Measurements from ENCODE around the gene EFNB1.

EFNB1 gene

DNA sequence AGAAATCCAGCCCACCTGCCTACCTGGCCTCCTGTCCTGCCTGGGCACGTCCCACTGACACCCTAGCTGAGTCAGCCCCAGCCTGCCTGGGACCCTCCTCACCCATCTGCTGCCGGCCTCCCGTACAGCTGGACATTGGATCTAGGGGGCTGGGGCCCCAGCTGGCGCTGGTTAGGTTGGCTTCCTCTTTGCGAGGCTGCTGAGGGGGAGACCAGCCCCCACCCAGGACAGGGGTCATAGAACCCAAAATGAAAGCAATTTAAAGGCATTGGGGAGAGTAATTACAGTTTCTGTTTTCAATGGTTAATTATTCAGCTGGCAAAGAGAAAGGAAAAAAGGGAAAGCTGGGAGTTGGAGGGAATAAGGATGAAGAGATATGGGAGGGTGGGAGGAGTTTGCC, 15.8 kb downstream of the EFNB1 start:
- no peak for DNase-seq

GRCh38 chrX:68846536-68846935, 17.7 kb downstream of the EFNB1 start:
- DNase-seq, result no peak

- DNase-seq, result no peak
Observed at GRCh38 chrX:68847172-68847571, 18.4 kb downstream of the EFNB1 start.

- no peak for DNase-seq
Observed at GRCh38 chrX:68848189-68848940, 19.5 kb downstream of the EFNB1 start.

- no peak for DNase-seq
Observed at GRCh38 chrX:68851082-68851481, 22.3 kb downstream of the EFNB1 start.

DNA sequence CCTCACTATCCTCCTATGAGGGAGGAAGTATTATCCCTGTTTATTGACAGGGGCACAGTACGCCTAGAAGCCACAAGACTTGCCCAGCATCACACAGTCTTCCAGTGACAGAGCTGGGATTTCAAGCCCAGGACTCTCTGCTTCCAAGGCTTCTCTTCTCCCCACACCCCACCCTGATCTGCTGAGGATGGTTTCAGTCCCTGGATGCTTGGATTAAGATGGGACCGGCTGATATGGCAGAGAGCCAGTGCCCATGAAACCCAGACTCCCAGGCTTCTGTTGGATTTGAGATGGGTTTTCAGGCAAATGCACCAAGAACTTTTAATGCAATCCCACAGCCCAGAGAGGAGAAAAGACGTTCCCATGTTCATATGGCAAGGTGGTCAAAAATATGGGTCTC, 23.2 kb downstream of the EFNB1 start:
- DNase-seq, result no peak

DNA sequence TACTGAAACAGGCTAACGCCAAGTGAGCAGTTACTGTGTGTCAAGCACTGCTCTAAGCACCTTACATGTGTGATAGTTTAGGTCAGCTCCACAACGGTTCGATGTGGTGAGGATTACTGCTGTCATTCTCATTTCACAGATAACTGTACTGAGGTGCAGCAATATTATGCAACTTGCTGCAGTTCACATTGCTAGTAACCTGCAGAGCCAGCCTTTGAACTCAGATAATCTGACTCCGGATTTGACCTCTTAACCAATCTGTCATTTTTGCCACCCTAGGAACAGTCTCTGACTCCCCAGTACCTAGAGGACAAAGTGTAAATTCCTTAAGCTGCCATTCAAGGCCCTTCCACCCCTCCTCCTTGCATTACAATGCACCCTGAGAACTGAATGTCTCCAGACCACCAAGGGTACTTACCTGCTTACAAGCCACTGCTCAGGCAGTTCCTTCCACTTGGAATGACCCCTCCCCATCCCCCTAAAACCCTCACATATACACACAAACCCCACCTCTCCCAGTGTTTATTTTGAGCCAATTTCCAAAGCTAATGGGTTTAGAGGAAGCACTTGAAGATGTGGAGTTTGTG, 24.9 kb downstream of the EFNB1 start:
- no peak for DNase-seq

DNA sequence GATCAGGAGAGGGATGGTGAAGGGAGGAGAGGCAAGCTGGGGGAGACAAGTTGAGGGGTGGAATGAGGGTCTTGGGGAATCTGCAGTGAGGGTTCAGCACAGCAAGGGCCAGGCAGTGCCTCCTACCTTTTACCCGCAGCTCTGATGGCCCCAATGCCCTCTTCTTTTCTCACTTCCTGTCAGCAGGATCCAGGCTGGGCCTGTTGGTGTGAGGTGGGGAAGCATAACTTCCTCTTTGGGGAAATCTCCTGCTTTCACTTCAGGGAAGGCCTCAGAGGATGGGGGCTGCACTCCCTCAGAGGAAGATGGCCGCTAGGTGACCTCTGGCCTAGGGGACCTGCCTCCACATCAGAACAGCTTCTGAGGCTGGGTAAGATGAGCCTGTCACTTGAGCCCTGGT, 36.5 kb downstream of the EFNB1 start:
- no peak for DNase-seq

DNA sequence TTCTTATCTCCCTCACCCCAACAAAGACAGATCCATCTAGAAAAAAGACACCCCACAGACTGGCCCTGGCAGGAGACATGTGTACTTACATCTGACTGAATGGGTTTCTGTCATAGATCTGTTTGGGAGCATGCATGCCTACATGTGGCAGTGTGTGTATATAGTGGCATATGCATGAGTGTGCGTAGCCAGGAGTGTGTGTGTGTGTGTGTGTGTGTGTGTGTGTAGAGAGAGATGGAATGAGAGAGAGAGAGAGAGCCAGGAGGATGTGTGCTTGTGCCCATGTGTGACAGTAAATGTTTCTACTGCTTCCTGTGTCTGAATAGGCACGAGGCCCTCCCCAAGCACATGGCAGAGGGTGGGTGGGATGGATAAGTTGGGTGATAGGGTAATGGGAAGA, 37.1 kb downstream of the EFNB1 start:
- no peak for DNase-seq

DNA sequence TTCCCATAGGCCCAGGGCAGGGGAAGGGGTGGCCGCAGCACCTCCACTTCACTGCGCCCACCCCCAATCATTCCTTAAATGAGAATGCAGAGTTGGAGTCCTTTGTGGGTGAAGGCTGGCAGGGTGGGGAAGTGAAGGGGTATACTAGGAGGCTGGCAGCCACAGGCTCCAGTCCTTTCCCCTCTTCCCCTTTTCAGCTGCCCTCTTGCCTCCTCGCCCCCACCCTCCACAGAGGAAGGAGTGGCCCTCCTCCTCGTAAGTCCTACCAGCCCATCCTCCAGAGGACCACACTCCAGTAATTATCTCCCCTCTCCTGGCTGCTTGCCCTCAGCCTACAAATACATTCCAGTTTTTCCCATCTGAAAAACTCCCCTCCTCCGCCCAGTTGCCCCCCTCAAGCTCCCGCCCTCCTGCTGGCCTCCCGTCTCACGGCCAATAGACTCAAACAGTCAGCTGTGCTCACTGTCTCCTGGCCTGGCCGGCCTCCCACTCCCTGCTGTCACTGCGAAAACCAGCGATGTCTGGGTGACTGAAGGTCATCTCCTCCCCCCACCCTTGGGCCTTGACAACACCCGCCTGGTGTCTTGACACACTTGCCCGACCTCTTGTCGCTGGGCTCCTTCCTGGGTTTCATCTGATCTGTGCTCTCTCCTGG, 38.8 kb downstream of the EFNB1 start:
- DNase-seq, result peak; percentile 17

DNA sequence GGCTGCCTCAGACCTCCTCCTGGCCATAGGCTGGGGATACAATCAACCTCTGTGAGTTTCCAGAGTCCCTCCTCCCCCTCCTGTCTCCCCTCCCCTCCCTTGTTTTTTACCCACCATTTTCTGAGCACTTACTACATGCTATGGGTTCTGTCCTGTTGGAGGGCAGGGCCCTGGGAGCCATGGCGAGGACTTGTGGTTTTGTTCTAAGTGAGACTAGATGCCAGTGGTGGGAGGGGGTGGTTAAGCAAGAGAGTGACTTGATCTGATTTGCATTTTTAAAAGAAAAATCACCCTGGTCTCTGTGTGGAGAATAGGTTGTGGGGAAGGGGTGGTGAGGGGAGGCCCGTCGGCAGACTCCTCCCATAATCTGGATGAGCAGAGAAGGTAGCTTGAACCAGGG, 39.5 kb downstream of the EFNB1 start:
- DNase-seq, result no peak

- no peak for DNase-seq
Observed at GRCh38 chrX:68868902-68869800, 40.3 kb downstream of the EFNB1 start.

- DNase-seq, result no peak
Observed at GRCh38 chrX:68870357-68870756, 41.5 kb downstream of the EFNB1 start.

GRCh38 chrX:68872171-68872570, 43.4 kb downstream of the EFNB1 start:
- no peak for DNase-seq

- no peak for DNase-seq
Observed at GRCh38 chrX:68874076-68874475, 45.3 kb downstream of the EFNB1 start.

GRCh38 chrX:68876731-68877130, 47.9 kb downstream of the EFNB1 start:
- DNase-seq, result no peak

- no peak for DNase-seq
Observed at GRCh38 chrX:68877606-68878005, 48.8 kb downstream of the EFNB1 start.

DNA sequence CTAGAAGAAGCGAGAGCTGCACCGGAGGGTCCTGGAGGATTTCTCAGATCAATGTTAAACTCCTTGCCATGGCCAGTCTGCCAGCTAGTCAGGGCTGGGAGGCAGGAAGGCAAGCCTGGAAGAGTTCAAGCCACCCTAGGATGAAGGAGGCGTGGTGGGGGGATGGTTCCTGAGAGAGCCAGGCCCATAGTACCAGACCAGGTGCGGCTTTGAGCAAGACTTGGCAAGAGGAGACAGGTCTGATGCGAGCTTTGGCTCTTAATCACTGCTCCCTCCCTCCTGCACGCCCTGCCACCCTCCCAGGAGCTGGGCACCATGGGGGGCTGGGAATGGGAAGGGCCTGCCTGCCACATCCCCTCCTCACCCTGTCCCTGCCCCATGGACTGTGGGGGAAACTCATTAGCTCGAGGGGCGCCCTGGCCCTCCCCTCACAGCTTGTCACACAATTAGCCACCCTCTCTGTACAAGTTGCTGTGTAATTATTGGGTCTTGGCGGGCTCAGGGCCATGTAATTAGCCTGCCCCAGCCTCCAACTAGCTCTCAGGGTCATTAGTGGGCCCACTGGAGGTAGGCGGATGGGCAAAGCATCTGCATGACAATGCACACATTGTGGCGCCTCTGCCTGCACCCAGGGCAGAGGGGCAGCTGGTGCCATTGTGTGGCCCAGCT, 50.3 kb downstream of the EFNB1 start:
- peak; percentile 45 for DNase-seq

DNA sequence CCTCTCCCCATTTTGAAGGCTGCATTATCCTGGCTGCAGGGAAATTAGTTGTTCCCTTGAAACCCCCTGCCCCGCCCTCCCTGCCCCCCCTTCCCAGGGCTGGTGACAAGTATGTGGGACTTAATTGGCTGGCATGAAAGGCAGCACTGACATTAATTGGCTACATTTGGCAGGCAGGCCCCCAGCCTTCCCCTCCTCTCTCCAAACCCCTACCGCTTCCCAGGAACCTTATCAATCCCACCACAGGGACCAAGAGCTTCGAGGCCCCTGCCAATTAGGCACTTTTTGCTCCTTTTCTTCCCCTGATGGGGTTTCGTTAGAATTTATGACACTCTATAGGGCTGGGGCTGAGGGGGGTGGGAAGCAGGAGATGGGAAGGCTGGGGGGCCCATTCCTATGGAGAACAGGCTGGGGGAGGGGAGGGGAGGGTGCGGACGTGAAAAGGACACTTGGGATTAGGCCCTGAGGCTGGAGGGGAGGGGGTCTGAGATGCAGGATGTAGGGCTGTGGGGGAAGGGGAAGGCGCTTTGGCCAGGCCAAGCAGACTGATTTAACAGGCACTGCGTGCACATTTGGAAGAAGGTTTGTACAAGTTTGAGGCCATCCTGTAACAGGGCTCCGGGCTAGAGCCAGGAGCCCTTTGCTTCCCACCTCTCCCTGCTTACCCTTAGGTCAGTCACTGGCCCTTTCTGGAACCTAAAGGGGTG, 52.2 kb downstream of the EFNB1 start:
- no peak for DNase-seq

- DNase-seq, result no peak
Observed at GRCh38 chrX:68881911-68882310, 53.1 kb downstream of the EFNB1 start.

DNA sequence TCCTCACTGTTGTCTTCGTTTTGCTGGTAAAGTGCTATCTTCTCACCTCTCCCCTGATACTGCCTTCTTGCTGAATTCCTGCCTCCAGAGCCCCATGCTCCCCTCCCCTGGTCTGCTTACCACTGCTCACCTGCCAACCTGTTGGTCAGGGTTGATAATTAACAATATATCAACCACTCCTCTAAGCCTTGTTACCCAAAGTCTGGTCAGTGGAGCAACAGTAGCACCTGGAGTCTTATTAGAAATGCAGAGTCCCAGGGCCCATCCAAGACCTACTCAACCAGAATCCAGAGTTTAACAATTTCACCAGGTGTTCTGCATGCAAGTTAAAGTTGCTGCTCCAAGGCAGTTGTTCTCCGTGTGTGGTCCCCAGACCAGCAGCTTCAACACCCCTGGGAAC, 55.0 kb downstream of the EFNB1 start:
- DNase-seq, result no peak

DNA sequence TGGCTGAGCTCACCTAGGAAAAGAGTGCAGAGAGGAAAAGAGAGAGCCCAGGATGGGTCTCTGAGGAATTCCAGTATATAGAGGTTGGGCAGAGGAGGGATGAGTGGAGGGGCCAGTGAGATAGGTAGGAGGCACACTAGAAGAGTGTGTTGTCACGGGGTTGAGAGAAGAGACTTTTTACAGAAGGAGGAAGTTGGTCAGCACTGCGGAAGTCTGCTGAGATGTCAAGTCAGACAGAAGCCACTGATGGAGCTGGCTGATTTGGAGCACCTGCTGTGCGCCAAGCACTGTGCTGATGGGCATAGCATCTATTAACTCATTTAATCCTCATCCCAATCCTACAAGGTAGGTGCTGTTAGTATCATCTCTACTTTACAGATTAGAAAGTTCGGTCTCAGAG, 60.4 kb downstream of the EFNB1 start:
- no peak for DNase-seq

All from COR-L47 (cell line).